AG08395 (cell line): ENCODE data around the gene ARHGEF10L.
A peak's percentile ranks its signal among the peaks of the same experiment; 100 is the strongest.
"Not testable (repeated sequence)": the region's sequence is repeated elsewhere in the genome, so short reads cannot be mapped to it uniquely, and the experiment has no call there.

ENCODE experiments used
- DNase-seq: peaks from one replicate; pipeline ENCODE4 v3.0.0; 2012; ENCODE audit warnings: mixed read lengths, low spot score

The ARHGEF10L gene, protein sequence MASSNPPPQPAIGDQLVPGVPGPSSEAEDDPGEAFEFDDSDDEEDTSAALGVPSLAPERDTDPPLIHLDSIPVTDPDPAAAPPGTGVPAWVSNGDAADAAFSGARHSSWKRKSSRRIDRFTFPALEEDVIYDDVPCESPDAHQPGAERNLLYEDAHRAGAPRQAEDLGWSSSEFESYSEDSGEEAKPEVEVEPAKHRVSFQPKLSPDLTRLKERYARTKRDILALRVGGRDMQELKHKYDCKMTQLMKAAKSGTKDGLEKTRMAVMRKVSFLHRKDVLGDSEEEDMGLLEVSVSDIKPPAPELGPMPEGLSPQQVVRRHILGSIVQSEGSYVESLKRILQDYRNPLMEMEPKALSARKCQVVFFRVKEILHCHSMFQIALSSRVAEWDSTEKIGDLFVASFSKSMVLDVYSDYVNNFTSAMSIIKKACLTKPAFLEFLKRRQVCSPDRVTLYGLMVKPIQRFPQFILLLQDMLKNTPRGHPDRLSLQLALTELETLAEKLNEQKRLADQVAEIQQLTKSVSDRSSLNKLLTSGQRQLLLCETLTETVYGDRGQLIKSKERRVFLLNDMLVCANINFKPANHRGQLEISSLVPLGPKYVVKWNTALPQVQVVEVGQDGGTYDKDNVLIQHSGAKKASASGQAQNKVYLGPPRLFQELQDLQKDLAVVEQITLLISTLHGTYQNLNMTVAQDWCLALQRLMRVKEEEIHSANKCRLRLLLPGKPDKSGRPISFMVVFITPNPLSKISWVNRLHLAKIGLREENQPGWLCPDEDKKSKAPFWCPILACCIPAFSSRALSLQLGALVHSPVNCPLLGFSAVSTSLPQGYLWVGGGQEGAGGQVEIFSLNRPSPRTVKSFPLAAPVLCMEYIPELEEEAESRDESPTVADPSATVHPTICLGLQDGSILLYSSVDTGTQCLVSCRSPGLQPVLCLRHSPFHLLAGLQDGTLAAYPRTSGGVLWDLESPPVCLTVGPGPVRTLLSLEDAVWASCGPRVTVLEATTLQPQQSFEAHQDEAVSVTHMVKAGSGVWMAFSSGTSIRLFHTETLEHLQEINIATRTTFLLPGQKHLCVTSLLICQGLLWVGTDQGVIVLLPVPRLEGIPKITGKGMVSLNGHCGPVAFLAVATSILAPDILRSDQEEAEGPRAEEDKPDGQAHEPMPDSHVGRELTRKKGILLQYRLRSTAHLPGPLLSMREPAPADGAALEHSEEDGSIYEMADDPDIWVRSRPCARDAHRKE (N-terminal part only)

DNA sequence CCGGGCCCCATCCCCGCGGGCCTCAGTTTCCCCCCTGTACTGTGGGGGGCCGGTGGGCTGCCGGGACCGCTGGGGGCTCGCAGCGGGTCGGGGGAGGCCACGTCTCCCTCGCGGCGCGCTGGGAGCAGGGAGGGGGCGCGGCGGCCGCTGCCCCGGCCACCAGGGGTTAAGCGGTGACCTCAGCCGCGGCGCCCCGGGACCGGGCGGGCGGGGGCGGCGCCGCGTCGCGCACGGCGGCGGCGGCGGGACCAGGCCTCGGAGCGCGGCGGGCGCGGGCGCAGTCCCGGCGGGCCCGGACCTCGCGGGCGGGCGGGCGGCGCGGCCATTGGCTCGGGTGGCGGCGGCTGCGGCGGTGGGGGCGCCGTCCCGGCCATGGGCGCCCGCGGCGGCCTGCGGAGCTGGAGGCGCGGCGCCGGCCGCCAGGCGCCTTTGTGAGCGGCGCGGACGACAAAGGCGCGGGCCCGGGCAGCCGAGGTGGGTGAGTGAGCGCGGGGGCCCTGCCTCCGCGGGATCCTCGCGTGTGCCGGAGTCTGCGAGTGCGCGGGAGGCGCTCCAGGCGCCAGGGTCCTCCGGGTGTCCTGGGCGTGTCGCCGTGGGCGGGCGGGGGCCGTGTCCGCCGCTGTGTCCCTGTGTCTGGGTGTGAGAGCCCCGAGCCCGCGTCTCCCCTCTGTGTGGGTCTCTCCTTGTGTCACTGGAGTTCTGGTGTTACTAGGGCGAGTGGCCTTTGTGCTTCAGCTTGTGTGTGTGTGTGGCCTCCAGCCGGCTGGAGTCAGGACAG is at the start of gene ARHGEF10L:
Gene ARHGEF10L, plus strand, starts transcription at position 222 of the 778 bp plus-strand sequence. CDS start 40,898 bp downstream, outside the sequence.
- DNase-seq: peak; percentile 58

DNA sequence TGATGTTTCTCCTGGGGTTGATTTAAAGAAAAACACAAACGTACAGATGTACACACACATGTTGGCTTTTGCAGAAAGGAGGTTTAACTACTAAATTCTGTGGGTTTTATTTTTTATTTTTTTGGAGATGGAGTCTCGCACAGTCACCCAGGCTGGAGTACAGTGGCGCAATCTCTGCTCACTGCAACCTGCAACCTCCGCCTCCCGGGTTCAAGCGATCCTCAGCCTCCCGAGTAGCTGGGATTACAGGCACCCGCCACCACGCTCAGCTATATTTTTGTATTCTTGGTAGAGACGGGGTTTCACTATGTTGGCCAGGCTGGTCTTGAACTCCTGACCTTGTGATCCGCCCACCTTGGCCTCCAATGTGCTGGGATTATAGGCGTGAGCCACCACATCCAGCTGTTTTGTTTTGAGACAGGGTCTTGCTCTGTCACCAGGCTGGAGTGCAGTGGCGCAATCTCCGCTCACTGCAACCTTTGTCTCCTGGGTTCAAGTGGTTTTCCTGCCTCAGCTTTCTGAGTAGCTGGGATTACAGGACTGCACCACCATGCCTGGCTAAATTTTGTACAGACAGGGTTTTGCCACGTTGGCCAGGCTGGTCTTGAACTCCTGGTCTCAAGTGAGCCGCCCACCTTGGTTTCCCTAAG is 49.6 kb upstream of the ARHGEF10L start:
- DNase-seq: not testable (repeated sequence)

DNA sequence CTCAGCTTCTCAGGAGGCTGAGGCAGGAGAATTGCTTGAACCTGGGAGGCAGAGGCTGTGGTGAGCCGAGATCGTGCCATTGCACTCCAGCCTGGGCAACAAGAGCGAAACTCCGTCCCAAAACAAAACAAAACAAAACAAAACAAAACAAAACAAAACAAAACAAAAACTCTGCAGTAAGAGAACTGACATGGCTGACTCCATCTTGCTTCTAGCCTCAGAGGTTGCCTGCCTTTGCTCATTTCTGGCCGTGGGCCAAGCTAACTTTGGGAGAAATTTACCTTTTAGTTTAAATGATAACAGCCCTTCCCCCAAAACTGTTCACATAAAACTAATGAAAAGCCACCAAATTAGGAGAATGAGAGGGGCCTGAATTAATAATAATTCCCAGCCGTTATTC is 48.8 kb upstream of the ARHGEF10L start:
- not testable (repeated sequence) for DNase-seq

DNA sequence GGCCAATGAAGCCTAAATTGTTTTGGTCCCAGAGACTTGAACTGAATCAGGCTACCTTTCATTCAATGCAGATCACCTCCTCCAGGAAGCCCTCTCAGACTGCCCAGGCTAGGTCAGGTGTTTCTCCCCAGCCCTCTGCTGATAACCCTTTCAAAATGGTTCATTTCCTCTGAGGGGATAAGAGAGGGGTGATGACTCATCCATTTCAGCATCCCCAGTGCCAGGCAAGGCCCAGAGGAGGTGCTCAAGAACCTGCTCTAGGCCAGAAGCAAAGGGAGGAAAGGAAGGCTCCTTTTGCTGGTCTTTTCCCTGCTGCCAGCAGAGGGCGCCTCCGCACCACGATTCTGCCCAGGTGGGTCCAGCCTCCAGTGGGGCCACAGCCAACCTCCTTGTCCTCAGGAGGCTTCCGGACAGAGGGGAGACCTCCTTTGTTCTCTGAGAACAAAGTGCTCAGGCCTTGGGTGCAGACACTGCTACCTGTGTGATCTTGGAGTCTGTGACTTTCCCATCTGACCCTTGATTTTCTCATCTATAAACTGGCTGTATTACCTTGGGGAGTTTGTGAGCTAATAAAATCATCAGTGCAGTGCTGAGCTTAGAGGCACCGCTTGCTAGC is 45.3 kb upstream of the ARHGEF10L start:
- peak; percentile 83 for DNase-seq

DNA sequence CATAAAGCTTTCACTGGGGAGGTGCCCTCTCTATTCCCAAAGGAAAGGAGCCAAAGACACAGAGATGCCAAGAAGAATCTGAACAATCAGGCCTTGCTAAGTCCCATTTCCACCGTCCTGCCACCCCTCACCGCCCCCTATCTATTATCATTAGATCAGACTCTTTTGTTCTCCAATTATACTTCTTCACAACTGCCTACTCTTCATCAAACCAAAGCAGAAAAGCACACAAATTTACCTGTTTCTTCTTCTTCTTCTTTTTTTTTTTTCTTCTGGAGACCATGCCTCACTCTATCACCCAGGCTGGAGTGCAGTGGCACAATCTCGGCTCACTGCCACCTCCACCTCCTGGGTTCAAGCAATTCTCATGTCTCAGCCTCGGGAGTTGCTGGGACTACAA is 43.1 kb upstream of the ARHGEF10L start:
- DNase-seq: no peak

DNA sequence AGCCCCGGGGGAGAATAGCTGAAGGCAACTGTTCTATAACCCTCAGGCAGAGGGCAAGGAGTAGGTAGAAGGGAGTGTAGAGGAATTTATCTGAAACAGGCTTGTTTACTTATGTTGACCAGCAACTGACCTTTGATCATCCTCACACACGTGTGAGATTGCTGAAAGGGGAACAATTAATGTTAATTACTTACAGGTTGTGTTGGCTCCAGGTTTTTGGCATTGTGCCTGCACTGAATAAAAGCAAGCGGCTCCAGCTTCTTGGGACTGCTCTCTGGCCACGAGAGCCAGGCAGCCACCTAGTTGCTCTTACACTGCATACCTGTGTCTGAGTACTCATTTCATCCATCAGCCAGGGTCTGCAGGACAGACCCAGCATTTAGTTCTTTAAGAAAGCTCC is 41.3 kb upstream of the ARHGEF10L start:
- DNase-seq: no peak

DNA sequence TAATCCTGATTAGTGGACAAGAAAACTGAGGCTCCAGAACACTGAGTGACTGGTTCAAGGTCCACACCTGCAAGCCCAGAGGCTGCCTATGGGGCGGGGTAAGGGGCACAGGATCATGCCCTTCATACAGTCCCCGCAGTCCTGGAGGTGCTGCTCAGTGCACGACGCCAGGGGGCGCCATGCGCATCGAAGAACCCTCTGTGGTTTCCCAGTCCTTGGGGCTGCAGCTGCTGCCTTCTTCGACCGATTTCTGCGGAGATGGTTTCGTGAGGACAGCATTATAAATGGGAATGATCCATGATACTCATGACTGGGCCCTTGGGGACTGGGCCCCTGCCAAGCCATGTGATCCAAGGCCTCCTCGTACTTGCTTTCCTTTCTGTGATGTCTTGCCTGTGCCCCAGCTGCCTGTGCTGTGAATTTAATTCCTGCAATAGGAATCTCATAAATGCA is 37.1 kb upstream of the ARHGEF10L start:
- DNase-seq: peak; percentile 93

DNA sequence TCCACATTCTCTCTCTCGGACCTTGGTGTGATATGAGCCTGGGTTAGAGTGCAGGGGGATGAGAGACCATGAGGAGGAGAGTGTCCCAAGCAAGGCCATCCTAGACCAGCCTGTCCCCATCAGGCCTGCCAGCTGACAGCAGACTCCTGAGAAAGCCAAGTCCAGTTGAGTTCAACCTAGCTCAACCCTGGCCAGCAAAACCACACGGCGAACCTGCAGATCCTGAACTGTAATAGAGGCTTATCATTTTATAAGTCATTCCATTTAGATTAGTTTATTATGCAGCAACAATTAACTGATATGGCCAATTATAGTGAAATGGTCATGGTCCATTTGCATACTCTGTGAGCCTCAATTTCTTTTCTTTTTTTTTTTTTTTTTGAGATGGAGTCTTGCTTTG is 36.4 kb upstream of the ARHGEF10L start:
- DNase-seq: no peak

DNA sequence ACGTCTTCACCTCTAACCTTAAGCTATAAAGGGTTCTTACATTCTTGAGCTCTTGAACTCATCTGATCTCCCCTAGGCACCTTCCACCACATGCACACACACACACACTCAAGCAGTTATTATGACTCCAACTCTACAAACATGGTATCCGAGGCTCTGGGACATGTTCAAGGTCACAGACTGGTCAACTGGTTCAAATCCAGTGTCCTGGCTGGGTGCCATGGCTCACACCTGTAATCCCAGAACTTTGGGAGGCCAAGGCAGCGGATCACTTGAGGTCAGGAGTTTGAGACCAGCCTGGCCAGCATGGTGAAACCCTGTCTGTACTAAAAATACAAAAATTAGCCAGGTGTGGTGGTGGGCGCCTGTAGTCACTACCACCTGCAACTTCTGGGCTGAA is 32.3 kb upstream of the ARHGEF10L start:
- DNase-seq: not testable (repeated sequence)

DNA sequence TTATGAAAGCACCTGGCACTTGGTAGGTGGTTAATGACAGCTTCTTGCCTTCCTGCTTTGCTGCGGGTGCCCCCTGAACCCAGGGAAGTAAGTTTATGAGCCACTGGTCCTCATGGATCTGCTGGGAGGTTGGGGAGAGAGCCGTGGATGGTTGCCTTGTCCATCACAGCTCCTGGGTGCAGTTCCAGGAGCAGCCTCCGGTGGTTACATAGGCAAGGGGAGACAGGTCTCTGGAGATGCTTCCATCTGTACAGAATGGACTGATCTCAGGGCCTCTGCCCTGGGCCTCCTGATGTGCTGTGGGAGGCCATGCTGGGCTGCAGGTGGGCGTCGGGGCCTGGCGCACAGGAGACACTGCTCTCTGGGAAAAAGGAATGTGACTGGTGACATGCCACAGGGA is 31.6 kb upstream of the ARHGEF10L start:
- DNase-seq: no peak

DNA sequence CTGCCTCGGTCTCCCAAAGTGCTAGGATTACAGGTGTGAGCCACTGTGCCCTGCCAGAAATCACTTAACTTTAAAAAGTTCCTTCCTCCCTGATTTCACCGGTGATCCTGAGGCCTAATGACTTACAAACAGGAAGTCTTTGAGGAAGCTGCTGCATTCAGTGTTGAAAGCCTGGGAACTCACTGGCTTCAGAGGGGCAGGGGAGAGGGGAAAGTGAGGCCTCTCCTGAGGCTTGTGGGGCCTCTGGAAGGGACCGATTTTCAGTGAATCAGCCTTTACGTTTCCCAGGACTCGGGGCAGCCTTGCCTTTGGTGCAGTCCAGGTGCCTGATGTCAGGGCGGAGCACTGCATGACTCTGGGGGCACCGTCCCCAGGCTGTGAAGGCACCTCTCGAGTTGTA is 30.1 kb upstream of the ARHGEF10L start:
- DNase-seq: no peak

DNA sequence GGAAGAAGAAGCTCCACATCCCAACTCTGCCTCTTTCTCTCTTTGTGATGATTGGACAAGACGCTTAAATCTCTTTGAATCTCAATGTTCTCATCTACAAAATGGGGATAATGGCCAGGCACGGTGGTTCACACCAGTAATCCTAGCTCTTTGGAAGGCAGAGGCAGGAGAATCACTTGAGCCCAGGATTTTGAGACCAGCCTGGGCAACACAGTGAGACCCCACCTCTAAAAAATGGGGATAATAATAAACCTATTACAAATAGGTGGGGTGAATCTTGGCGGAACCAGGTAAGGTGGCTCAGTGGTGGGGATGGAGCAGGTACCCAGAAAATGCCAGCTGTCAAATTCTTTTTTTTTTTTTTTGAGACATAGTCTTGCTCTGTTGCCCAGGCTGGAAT is 29.4 kb upstream of the ARHGEF10L start:
- no peak for DNase-seq

DNA sequence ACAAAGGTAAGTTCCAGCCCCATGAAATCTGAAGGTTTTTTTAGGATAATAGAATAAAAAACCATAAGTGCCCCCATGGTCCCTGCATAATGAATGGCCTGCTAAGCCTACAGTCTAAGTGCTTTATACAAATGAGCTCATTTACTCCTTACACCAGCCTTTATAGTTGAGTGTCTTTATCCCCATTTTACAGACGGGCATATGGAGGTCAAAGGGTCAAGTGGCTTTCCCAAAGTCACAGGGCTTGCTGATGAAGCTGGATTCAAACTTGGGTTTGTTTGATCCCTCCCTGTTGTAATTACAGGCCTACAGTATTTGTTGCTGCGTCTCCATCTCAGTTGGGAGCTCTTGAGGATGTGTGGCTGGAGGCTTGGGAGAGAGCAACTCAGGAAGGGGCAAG is 28.3 kb upstream of the ARHGEF10L start:
- no peak for DNase-seq

DNA sequence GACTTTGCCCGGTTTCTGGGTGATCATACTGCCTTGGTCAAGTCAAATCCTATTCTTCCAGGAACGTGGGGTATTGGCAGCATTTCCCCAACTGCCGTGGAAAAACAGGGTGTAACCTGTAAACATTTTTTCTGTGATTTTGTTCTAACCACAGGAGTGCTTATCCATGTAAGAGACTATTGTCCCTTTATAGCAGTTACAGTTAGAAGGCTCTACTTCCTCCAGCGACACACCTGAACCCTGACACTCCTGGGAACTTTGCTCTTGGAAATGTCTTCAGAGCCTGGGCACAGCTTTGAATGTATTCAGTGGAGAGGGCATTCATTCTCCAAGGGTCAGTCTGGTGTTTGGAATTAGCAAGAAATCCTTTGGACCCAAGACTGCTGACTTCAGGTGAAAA is 26.4 kb upstream of the ARHGEF10L start:
- DNase-seq: no peak

DNA sequence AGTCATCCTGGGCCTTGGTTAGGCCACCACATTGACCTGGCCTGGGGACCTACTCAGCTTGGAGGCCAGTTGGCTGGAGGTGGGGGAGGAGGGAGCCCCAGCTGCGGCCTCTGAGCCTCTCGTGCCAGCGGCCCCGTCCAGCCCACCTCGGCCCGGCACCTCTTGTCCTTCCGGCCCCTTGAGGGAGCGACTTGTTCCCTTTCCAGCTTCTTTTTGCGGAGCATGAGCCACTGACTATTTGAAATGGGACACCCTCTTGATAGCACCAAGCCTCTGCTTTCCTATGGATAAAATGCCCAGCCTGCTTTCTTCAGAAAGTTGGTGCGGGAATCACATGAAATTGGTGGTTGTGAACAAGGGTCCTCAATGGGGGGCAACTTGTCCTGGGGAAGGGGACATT is 24.7 kb upstream of the ARHGEF10L start:
- DNase-seq: no peak

DNA sequence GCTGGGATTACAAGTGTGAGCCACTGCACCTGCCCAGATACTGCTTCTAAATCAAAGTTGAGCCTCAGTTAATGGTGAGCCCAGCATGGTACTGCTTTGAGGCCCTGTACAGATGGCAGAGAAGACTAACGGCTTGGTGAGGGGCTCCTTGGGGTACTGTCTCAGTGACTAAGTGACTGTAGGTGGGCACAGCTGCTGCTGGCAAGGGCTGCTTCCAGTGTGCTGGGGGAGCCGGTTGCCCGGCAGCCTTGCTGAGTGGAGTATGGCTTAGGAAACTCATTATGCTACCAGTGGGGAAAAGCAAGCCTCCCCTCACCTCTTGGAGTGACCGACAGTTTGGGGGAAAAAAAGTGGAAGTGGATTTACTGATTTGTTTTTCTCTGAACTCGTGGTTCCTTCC is 23.6 kb upstream of the ARHGEF10L start:
- no peak for DNase-seq

DNA sequence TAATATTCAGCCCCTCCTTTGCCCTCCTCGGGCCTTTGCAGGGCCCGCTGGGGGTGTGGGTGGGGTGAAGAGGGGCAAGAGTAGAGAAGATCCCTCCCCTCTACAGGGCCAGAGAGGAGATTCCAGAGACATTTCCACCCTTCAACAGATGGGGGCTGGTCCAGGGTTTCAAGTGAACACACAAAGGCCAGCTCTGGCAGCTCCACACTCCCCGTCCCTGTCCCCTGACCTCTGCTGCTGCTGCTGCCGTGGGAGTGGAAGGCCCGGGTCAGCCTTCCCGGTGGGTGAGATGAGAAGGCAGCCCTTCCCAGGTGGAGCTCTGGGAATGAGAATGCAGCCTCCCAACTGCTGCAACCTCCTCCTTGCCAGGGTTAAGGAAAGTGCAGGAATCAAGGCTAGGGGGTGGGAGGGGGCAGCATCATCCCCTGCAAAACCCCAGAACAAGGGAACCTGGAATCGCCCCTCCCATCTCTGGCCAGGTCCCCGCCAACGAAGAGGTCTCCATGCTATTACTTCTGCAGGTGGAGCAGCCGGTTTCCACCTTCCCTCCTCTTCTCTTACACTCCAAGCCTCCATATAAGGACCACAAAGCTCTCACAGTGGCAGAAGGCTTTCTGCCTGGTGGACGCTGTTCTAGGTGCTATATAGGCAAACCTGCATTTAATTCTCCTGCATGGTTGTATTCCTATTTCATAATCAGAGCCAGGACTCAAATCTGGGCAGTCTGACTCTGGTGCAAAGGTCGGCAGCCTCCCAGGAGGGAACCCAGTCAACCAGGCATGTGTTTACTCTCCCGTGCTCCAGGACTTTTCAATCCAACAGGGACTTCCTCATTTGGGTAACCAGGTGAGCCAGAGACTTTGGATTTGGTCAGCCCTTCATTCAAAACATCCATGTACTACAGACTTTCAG is 22.9 kb upstream of the ARHGEF10L start:
- no peak for DNase-seq

DNA sequence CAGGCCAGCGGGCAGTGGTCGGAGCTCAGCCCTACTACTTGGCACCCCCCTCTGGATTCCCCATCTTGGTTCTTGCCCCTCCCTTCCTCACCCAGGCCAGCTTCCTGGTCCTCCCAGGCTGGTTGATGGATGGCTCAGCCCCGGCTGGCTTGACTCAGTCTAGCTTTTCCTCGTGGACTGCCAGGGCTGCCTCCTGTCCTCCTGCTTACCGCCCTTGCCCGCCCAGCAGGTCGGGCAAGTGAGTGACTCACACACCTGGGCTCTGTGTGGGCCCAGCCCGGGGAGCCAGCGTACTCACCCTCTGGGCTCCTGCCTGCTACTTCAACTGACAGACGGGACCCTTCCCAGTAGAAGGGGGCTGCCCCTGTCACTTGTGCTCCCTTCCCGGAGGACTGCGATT is 19.5 kb upstream of the ARHGEF10L start:
- no peak for DNase-seq
